GM13977 (cell line): ENCODE data around the gene BORCS6.

Experiments used
- DNase-seq: peaks from one replicate; pipeline ENCODE4 v3.0.0; 2012; ENCODE audit warnings: low spot score
- in situ Hi-C: fragments of 300-500 bp; cut with MboI; formaldehyde crosslinking; loops from one replicate; pipeline ENCODE4 v1.12.0; 2022; ENCODE audit warnings: low sequenced_read_pairs, low pct_unique_long_range_greater_than_20kb, mixed read lengths, inconsistent platforms; ENCODE audit not compliant: unreplicated experiment
- TF ChIP-seq, protein P1 (sequence below): IDR thresholded peaks from 2 replicates; pipeline ENCODE4 v1.5.1; 2012; ENCODE audit warnings: mild to moderate bottlenecking, control low read depth; ENCODE audit not compliant: insufficient read depth; ENCODE audit errors: extremely low read depth, missing control alignments

BORCS6 gene

DNA sequence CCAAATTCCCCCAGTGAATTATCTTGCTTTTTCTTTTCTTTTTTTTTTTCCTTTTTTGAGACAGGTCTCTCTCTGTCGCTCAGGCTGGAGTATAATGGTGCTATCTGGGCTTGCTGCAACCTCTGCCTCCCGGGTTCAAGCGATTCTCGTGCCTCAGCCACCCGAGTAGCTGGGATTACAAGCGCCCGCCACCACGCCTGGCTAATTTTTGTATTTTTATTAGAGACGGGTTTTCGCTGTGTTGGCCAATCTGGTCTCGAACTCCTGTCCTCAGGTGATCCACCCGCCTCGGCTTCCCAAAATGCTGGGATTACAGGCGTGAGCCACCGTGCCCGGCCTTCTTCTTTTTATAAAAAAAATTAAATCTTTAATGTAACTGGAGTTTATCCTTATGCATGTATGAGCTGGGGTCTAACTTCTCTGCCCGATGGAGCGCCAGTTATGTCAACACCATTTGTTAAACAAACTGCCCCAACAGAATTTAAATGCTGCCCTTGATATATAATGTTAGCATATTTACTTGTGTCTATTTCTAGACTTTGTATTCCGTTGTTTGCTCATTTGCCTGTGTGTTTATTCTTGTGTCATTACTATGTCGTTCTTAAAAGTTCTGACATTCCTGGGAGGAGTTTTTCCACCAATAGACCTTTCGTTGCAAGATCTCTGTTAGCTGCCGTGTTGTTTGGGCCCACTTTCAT, 20.9 kb upstream of the BORCS6 start:
- DNase-seq = no peak
- in situ Hi-C loops = no loop called here
- TF ChIP-seq, protein P1, sequence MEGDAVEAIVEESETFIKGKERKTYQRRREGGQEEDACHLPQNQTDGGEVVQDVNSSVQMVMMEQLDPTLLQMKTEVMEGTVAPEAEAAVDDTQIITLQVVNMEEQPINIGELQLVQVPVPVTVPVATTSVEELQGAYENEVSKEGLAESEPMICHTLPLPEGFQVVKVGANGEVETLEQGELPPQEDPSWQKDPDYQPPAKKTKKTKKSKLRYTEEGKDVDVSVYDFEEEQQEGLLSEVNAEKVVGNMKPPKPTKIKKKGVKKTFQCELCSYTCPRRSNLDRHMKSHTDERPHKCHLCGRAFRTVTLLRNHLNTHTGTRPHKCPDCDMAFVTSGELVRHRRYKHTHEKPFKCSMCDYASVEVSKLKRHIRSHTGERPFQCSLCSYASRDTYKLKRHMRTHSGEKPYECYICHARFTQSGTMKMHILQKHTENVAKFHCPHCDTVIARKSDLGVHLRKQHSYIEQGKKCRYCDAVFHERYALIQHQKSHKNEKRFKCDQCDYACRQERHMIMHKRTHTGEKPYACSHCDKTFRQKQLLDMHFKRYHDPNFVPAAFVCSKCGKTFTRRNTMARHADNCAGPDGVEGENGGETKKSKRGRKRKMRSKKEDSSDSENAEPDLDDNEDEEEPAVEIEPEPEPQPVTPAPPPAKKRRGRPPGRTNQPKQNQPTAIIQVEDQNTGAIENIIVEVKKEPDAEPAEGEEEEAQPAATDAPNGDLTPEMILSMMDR = no peak

DNA sequence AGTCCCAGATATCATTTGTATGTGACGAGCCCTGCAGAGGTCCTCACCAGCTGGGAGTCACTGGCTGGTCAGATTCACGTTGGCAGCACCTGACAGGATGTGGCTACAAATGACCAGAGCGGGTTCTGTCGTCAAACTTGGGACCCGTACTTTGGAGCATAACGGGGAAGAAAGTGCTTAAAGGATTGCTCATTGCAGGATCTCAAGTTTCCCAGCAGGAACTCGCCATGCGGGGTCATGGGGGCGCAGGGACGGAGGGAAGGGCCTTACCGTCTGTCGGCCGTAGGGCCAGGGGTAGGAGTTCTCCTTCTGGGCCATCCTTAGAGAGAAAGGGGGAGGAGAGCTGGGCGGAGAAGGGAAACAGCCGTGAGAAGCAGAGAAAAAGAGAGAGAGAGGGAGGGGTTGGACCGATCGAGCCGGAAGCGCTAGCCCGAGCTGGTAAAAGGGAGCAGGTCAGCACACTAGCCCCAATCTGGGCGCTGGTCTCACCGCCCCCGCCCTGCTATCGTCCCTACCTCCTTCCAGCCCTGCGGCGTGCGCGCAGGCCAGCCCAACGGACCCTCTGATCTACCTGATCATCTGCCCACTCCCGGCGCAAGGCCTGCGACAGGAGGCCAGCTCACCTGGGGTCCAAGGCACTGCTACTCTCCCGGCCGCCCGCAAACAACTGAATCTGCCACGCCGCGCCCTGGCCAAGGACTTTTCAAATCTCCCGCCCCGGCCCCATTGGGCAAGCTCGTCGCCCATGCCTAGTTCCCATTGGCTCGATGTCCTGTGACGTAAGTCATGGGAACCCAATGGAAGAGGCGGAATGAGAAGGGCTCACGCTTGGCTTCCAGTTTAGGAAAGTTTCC, 20.2 kb upstream of the BORCS6 start, which contains the start of gene AURKB:
AURKB (minus strand) TSS at position 669 of the 854 bp plus-strand sequence; CDS start at position 318, 351 bp downstream.
- in situ Hi-C loops = no loop called here
- TF ChIP-seq, protein P1 = no peak
- DNase-seq = peak; percentile 96

DNA sequence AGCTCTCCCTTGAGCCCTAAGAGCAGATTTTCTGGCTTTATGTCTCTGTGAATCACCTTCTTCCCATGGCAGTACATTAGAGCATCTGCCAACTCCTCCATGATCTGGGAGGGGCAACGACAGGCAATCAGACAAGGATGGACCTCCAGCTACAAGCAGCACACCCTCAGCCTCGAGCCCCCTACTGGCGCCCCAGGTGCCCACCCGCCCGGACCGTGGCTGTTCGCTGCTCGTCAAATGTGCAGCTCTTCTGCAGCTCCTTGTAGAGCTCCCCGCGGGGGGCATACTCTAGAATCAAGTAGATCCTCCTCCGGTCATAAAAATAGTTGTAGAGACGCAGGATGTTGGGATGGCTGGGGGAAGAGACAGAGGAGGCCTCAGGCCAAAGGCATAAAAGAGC, 16.6 kb upstream of the BORCS6 start:
- TF ChIP-seq, protein P1 = no peak
- in situ Hi-C loops = no loop called here
- no peak for DNase-seq

DNA sequence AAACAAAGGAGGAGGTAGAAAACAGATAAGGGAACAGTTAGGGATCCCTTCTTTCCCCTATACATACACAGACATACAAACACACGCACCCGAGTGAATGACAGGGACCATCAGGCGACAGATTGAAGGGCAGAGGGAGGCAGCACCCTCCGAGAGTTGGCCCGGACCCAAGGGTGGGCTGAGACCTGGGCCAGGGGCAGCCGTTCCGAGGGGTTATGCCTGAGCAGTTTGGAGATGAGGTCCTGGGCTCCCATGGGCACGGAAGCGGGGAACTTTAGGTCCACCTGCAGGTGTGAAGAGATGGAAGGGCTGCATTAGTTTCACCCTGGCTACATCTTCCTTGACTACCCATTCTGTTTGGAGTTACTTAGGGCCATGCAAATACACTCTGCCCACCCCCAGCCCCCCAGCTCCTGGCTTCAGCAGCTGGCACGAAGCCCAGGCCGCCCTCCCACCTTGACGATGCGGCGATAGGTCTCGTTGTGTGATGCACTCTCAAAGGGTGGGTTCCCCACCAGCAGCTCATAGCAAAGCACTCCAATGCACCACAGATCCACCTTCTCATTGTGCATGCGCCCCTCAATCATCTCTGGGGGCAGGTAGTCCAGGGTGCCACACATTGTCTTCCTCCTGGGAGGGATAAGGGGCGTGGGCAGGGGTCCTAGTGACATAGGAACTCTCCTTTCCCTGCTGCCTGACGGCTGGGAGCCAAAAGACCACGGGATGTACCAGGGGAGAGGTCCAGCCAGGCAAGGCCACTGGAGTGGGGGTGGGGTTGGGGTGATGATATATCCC, 15.0 kb upstream of the BORCS6 start:
- DNase-seq = no peak
- in situ Hi-C loops = no loop called here
- TF ChIP-seq, protein P1 = no peak

DNA sequence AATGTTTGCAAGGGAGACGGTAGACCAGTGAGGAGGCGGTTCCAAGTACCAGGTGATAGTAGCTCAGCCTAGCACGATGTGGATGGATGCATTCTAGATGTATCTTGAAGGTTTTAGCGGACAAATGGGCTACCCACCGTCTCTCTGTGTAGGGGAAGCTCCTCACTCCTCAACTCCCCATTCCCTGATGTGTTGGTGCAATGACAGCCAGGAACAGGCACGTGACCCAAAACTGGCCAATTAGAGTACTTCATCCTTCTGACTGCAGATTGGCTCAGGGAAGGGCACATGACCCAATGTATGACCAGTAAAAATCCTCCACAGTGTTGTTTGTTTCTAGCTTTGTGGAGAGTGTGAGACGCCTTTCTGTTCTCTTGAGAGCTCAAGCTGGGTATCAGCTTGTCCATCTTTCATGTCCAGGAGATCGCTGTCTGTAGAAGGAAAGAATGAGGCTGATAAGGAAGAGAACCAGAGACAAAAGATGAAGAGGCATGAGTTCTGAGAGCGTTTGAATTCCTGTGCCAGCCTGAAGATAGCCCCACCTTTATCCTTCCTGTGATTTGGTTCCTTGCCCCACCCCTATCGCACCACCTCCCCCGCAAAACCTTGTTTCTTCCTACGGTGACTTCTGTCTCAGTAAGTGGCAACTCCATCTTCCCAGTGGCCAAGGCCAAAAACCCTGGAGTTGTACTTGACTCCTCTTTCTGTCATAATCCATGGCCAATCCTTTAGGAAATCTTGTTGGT, 2.3 kb upstream of the BORCS6 start:
- TF ChIP-seq, protein P1 = no peak
- in situ Hi-C loops = no loop called here
- peak; percentile 72 for DNase-seq

DNA sequence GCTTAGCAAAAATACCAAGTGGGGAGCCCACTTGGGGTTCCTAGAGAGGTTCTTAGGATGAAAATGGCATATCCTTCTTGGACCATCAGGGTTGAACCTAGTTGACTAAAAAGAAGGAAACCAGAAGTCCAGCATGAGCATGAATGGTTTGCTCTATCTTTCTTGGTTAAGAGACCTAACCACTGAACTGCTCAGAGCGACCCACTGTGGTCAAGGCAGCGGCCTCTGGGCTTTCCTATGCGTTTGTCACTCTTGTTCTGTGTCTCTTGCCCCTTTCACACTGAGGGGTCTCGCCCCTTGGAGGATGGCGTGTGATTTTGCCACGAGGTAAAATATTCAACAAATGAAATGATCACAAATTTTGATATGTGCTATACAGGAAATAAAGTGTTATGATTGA, 526 bp upstream of the BORCS6 start:
- no peak for DNase-seq
- in situ Hi-C loops = no loop called here
- TF ChIP-seq, protein P1 = no peak
